Skeletal muscle satellite cell (primary cell): ENCODE results near the gene PTPN12. TPM values are rescaled to one million over a fixed set of nuclear protein-coding genes. Genes with fewer than 3 reads are reported as not detected.
"Not testable (repeated sequence)": the region's sequence is repeated elsewhere in the genome, so short reads cannot be mapped to it uniquely, and the experiment has no call there.

ENCODE experiments used
- H3K27me3 ChIP-seq: 2 replicates; pipeline ENCODE4 v1.7.0; 2013; ENCODE audit warnings: low read length; ENCODE audit not compliant: control insufficient read depth, insufficient read depth
- H3K36me3 ChIP-seq: 2 replicates; pipeline ENCODE4 v1.7.0; 2013; ENCODE audit warnings: mild to moderate bottlenecking, control low read depth, low read length; ENCODE audit not compliant: insufficient read depth
- H3K4me1 ChIP-seq: 2 replicates; pipeline ENCODE4 v1.7.0; 2013; ENCODE audit warnings: low read length; ENCODE audit not compliant: control insufficient read depth, insufficient read depth
- H3K4me2 ChIP-seq: 2 replicates; pipeline ENCODE4 v1.7.0; 2013; ENCODE audit warnings: mild to moderate bottlenecking, low read length
- H3K4me3 ChIP-seq: 2 replicates; pipeline ENCODE4 v1.7.0; 2013; ENCODE audit warnings: low read length
- H3K9ac ChIP-seq: 2 replicates; pipeline ENCODE4 v1.7.0; 2013; ENCODE audit warnings: mild to moderate bottlenecking, low read depth, low read length, moderate library complexity
- H3K9me3 ChIP-seq: replicated peaks from 2 replicates; pipeline ENCODE4 v1.7.0; 2013; ENCODE audit warnings: mild to moderate bottlenecking, control low read depth, low read length
- total RNA-seq: library from RNA; depleted of rRNA; stranded (reverse); fragments of >200 nt; gene quantifications from 2 replicates; pipeline ENCODE4 v1.2.3, GENCODE V29; 2012; rRNA removed

Gene PTPN12
- 41.3 and 42.2 TPM in 2 replicates for total RNA-seq

DNA sequence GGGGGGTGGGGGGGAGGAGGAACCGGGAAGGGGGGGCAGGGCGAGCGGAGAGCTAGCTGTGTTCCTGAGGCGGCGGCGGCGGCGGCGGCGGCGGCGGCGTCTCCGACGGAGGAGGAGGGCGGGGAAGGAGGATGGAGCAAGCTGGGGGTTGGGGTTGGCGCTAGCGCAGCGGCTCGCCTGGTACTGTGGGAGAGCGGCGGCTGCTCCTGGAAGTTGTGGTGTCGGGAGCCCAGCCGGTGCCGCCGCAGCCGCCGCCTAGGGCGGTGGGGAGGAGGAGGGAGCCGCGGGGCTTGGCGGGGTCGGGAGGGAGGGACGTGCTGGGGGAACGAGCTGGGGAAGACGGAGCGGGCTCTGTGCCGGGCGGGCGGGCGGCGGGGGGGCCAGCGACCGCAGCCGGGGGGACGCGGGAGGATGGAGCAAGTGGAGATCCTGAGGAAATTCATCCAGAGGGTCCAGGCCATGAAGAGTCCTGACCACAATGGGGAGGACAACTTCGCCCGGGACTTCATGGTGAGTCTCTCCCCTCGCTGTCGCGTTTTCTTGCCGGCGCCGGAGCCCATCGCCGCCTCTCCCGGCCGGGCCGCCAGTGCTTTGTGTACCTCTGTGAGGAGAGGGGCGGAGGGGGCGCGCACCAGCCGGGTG is at the start of gene PTPN12:
Gene PTPN12, plus strand, starts transcription at position 160 of the 642 bp plus-strand sequence. Its CDS starts 252 bp downstream, at position 412.
- peak within 1 kb of the TSS; percentile 98 for H3K9ac ChIP-seq
- H3K36me3 ChIP-seq, result peaks cover 11% of the 10 kb centered on the region
- no peaks in the 10 kb centered on the region for H3K27me3 ChIP-seq
- peaks cover 30% of the 10 kb centered on the region for H3K4me1 ChIP-seq
- H3K9me3 ChIP-seq, result no peaks in the 10 kb centered on the region
- H3K4me2 ChIP-seq, result peak within 1 kb of the TSS; percentile 98
- peak within 1 kb of the TSS; percentile 94 for H3K4me3 ChIP-seq

- H3K4me3 ChIP-seq, result no peak overlapping the region
- no peak overlapping the region for H3K9ac ChIP-seq
- H3K4me1 ChIP-seq, result no peaks in the 10 kb centered on the region
- no peaks in the 10 kb centered on the region for H3K27me3 ChIP-seq
- no peak overlapping the region for H3K4me2 ChIP-seq
- no peaks in the 10 kb centered on the region for H3K36me3 ChIP-seq
- H3K9me3 ChIP-seq, result no peaks in the 10 kb centered on the region
Measured at GRCh38 chr7:77488986-77489385, 48.1 kb upstream of the PTPN12 start.

DNA sequence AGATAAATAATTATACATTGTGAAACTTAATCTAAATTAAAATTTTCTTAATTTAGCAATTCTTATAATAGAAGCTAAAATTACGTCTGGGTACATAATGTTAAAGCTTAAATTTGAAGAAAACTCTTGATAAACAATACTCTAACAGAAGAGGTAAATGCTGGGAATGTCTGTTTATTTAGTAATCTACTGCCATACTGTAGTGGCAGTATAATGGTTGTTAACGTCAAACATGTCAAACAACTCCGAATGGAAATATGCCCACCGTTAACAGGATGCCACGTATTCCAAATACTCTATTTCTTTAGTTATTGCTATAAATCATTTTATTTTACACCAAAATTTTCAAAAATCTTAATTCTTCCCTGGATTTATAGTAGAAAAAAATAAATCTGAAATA is 40.0 kb upstream of the PTPN12 start:
- Histone ChIP-seq H3K4me1 (no peaks in the 10 kb centered on the region), H3K4me2 (no peak overlapping the region), H3K9ac (no peak overlapping the region)

GRCh38 chr7:77498659-77499379 is 38.3 kb upstream of the PTPN12 start:
- no peaks in the 10 kb centered on the region for H3K4me1 ChIP-seq
- no peak overlapping the region for H3K9ac ChIP-seq
- H3K4me2 ChIP-seq, result no peak overlapping the region
- H3K9me3 ChIP-seq, result no peaks in the 10 kb centered on the region
- H3K4me3 ChIP-seq, result no peak overlapping the region
- H3K36me3 ChIP-seq, result no peaks in the 10 kb centered on the region
- no peaks in the 10 kb centered on the region for H3K27me3 ChIP-seq

More for the DNA sequence above, 40.0 kb upstream of the PTPN12 start:
- Histone ChIP-seq H3K36me3 (no peaks in the 10 kb centered on the region), H3K27me3 (no peaks in the 10 kb centered on the region), H3K9me3 (no peaks in the 10 kb centered on the region), H3K4me3 (no peak overlapping the region)

DNA sequence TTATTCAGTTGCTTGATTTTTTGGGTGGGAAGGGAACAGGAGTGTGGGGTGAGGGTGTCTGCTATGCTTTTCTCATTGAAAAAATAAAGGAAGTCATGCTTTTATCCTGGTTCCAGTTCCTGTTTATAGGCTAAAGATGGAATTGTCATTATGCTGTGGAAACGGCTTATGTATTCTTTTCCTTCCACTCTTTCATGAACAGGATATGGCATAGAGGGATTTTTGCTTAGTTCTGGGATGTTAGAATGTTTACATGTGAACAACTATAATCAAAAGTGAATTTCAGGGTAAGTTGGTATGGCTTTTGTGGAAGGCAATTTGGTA is 35.9 kb upstream of the PTPN12 start:
- Histone ChIP-seq H3K4me2 (no peak overlapping the region), H3K27me3 (no peaks in the 10 kb centered on the region), H3K9me3 (no peaks in the 10 kb centered on the region), H3K9ac (no peak overlapping the region), H3K4me1 (no peaks in the 10 kb centered on the region), H3K4me3 (no peak overlapping the region), H3K36me3 (no peaks in the 10 kb centered on the region)

DNA sequence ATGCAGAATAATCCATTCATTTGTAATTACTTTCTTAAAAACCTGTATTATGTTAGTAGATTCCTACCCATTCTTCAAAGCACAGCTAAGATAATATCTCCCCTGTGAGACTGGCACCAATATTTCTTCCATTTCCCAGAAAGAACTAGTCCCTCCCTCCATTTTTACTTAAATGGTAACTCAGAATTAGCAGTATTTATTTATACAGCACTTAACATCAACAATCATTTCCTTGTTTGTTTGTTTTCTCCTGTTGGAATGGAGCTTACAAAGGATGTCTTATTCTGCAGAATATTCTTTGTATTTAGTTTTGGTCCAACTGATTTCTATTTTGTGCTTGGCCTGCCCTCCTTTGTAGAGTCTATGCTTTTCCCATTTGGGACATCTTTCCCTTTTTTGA is 32.1 kb upstream of the PTPN12 start:
- no peak overlapping the region for H3K4me3 ChIP-seq
- no peaks in the 10 kb centered on the region for H3K36me3 ChIP-seq
- H3K4me1 ChIP-seq, result no peaks in the 10 kb centered on the region
- no peaks in the 10 kb centered on the region for H3K27me3 ChIP-seq
- H3K9ac ChIP-seq, result no peak overlapping the region
- no peaks in the 10 kb centered on the region for H3K9me3 ChIP-seq
- H3K4me2 ChIP-seq, result no peak overlapping the region

GRCh38 chr7:77506899-77507298 is 30.2 kb upstream of the PTPN12 start:
- H3K4me1 ChIP-seq, result no peaks in the 10 kb centered on the region
- no peak overlapping the region for H3K4me3 ChIP-seq
- no peaks in the 10 kb centered on the region for H3K36me3 ChIP-seq
- H3K9ac ChIP-seq, result no peak overlapping the region
- H3K4me2 ChIP-seq, result no peak overlapping the region
- H3K9me3 ChIP-seq, result no peaks in the 10 kb centered on the region
- H3K27me3 ChIP-seq, result no peaks in the 10 kb centered on the region

DNA sequence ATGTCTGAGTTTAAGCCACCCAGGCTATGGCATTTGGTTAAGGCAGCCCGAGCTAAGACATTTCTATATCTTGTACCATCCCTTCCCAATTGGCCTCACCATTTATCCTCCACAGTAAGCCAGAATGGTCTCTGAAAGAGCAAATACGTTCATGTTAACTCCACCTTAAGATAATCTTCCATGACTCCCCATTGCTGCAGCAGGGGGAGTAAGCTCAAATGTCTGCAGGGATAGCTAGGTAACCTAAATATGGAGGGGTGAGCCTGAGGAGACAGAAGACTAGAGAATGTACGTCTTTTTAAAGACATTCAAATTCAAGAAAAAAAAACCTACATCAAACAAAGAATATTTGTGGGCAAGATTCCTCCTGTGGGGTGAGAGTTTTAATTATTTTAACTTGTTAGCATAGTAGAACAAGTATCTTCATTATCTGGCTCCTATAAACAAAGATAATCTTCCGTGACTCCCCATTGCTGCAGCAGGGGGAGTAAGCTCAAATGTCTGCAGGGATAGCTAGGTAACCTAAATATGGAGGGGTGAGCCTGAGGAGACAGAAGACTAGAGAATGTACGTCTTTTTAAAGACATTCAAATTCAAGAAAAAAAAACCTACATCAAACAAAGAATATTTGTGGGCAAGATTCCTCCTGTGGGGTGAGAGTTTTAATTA is 24.0 kb upstream of the PTPN12 start:
- H3K9ac ChIP-seq, H3K9me3 ChIP-seq, H3K36me3 ChIP-seq, H3K4me1 ChIP-seq, H3K4me2 ChIP-seq, H3K4me3 ChIP-seq, H3K27me3 ChIP-seq: not testable (repeated sequence)

GRCh38 chr7:77516085-77516484 is 21.0 kb upstream of the PTPN12 start:
- H3K27me3 ChIP-seq, result no peaks in the 10 kb centered on the region
- no peak overlapping the region for H3K9ac ChIP-seq
- no peaks in the 10 kb centered on the region for H3K9me3 ChIP-seq
- no peaks in the 10 kb centered on the region for H3K36me3 ChIP-seq
- no peak overlapping the region for H3K4me3 ChIP-seq
- H3K4me2 ChIP-seq, result no peak overlapping the region
- no peaks in the 10 kb centered on the region for H3K4me1 ChIP-seq

DNA sequence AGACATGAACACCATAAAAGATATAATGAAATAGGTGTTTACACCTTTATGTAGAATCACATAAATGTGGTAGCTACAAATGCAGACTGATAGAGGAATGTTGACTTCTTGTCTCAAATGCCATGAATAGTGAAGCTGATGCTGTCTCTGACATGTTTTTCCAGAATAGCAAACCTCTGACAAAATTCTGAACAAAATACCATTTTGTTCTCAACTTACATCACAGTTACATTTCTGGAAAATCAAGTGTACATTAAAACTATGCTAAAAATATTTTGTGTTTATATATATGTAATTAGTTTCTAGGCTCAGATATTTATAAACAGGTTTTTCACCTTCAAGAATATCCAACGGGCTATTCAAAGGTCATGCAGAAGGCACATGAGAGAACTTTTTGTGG is 16.8 kb upstream of the PTPN12 start:
- Histone ChIP-seq H3K4me2 (no peak overlapping the region), H3K4me1 (peaks cover 7% of the 10 kb centered on the region), H3K36me3 (no peaks in the 10 kb centered on the region), H3K4me3 (no peak overlapping the region), H3K9me3 (no peaks in the 10 kb centered on the region), H3K9ac (no peak overlapping the region), H3K27me3 (no peaks in the 10 kb centered on the region)

GRCh38 chr7:77521537-77521936 is 15.6 kb upstream of the PTPN12 start:
- not testable (repeated sequence) for H3K36me3 ChIP-seq, H3K4me2 ChIP-seq, H3K9me3 ChIP-seq, H3K4me3 ChIP-seq, H3K9ac ChIP-seq, H3K27me3 ChIP-seq
- peaks cover 12% of the 10 kb centered on the region for H3K4me1 ChIP-seq
